GM04504 (cell line): ENCODE data around the gene TTF2.

Source experiments
- DNase-seq: peaks from one replicate; pipeline ENCODE4 v3.0.0-alpha.2; 2012; ENCODE audit warnings: low read depth

Gene TTF2

DNA sequence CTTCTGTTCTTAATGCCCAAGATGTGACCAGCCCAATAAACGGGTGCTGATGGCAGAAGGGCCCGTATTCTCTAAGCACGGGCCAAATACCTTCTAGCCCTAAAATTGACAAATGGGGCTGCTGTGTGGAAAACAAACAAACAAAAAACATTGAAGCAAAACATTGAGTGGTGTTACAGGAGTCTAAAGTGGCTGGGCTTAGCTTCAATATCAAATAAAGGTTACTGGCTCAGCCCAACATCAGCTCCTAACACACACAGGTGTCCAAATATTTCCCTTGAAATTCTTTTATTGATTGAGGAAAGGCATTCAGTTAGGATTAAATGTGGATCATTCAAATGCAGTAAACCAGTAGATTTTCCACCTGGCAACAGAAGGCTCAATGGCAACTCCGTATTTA lies 13.3 kb upstream of the TTF2 start:
- DNase-seq = no peak

- DNase-seq = no peak
These were observed 12.9 kb upstream of the TTF2 start for GRCh38 chr1:117047271-117047670.

- DNase-seq = no peak
These were observed 10.3 kb upstream of the TTF2 start for GRCh38 chr1:117049857-117050256.

DNA sequence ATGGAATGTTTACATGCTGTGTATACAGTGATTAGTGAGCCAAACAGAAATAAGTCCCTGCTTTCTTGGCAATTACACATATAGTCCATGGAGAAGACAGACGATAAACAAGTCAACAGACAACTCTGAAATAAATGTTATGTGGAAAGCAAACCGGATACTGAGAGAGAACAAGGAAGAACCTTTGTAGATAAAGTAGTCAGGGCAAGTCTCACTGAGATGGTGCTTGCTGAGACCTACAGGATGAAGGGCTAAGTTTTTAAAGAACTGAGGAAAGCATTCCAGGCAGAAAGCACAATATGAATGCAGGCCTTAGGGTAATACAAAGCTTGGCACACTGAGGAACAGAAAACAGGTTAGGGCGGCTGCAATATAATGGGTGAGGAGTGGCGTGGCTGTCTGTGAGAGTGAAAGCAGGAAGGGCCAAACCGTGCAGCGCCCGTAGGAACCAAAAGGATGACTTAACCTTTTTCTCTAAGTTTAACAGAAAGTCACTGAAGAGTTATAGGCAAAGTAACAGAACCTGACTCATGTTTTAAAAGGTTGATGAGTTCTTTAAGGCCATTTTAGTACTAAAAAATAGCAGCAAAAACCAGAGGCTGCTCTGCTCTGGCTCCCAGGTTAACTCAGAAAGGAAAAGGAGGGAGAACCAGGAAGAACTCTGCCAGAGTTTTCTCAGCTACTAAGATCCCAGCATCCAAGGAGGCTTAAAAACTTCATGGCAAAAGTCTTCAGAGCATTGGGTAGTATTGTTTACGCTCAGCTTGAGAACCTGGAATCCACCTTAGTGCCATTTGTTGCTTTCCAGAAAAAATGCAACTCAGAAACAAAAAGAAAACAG lies 8.7 kb upstream of the TTF2 start:
- no peak for DNase-seq

- DNase-seq = no peak
These were observed 6.1 kb upstream of the TTF2 start for GRCh38 chr1:117054068-117054467.

DNA sequence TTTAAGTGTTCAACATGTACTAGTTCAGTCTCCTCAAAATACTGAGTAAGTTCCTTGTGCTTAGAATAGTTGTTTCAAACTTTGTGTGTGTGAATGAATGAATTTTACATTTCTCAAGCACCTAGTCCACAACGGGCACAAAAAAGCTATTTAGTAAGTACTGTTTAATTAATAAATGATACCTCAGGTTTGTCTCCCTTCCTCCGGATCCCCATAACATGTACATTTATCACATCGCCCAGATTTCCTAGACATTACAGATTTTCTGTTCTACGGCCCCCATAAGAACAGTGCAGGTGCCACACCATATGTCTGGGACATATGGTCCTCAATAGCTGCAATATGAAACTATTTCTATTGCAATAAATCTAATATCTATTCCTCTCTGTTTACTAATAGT lies 1.3 kb upstream of the TTF2 start:
- DNase-seq = no peak

DNA sequence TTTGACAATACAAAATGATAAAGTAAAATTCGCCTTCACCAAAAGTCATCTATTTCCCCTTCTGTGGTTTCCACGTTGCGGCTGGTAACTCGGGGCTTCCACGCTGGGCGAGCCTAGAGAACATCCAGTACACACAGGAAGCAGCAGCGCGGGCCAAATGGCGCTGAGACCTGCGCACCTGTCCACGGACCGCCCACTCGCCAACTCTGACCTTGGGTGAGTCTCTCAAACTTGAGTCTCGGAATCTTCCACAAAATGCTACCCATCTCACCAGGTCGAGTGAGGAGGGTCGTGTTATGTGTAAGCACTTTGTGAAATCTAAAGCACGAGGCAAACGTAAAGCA lies 820 bp upstream of the TTF2 start:
- no peak for DNase-seq

GRCh38 chr1:117060441-117061317 lies 553 bp downstream of the TTF2 start:
- no peak for DNase-seq

DNA sequence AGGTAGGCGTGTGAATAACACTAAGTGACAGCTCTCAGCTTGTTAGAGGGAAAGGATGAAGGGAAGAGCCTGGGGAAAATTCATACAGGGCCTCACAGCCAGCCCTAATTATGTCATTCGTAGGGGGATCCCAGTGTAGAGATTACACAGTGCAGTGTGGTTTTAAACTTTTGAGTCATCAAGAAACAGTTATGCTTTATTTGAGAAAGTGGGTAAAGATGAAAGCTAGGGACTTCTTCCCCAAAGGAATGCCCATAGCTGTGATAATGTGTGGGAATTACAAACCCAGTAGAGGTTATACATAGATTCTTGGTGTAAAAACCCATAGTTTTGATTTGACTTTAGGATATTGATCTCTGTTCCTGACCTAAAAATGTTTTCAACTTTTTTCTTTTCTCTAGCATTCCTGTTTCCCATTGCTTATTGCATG lies 1.9 kb downstream of the TTF2 start:
- DNase-seq = peak; percentile 20

DNA sequence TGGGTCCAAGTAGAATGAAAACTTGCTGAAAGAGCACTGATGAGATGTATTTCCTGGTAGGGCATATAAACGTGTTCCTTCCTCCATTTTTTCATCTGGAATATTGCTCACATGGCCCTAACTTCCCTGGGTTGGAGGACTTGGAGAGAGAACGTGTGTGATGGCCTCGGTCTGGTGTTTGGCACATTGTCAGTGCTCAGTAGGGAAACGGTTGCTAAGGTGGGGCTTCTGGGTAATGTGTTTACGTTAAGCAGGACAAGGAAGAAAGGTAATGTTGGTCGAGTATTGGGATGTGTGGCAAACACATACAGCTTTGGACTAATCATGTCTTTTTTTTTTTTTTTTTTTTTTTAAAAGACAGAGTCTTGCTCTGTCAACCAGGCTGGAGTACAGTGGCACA lies 6.2 kb downstream of the TTF2 start:
- DNase-seq = no peak

GRCh38 chr1:117067533-117068370 lies 7.6 kb downstream of the TTF2 start:
- peak; percentile 28 for DNase-seq

DNA sequence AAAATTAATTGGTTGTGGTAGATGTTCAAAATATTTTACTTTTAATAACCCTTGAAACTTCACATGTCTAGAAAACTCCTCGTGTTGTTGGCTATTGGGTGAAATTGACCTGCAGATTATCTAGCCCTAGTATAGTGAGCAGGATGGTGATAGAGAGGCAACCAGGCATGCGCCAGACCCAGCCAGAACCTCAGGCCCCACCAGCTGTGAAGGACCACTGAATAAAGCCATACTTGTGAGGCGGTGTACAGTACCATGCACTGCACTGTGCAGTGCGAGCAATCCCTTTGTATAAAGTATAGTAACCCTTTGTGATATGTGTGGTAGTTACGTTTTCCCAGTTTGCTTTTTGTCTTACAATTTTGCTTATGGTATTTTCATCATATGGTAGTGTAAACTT lies 8.5 kb downstream of the TTF2 start:
- DNase-seq = no peak

- no peak for DNase-seq
These were observed 9.2 kb downstream of the TTF2 start for GRCh38 chr1:117069220-117069844.

DNA sequence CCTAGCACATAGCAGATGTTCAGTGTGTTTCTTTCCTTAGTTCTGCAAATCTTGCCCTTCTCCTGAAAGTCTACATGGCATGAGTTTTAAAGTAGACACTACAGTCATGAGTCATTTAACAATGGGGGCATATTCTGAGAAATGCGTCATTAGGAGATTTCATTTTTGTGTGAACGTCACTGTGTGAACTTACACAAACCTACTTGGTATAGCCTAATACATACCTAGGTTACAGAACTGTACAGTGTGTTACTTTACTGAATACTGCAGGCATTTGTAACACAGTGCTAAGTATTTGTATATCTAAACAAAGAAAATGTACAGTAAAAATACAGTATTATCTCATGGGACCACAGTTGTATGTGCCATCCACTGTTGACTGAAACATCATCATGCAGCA lies 10.0 kb downstream of the TTF2 start:
- DNase-seq = no peak

- DNase-seq = no peak
These were observed 16.5 kb downstream of the TTF2 start for GRCh38 chr1:117076648-117077047.

DNA sequence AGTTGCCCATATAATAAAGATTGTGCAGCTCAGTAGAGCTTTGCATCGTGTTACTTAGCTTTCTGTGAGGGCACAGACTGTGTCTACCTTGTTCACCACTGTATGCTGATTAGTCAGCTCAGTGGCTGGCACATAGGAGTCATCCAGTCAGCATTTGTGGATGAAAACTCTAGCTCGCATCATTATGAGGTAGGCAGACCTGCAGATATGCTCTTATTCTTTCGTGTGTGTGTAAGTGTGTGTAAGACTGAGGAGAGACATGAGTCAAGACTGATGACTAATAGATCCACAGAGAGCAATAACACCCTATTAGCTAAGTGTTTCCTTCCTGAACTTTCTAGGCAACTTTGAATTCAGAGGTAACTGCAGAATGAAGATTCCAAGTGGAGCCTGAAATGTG lies 17.1 kb downstream of the TTF2 start:
- peak; percentile 69 for DNase-seq

GRCh38 chr1:117079737-117080136 lies 19.6 kb downstream of the TTF2 start:
- DNase-seq = no peak

DNA sequence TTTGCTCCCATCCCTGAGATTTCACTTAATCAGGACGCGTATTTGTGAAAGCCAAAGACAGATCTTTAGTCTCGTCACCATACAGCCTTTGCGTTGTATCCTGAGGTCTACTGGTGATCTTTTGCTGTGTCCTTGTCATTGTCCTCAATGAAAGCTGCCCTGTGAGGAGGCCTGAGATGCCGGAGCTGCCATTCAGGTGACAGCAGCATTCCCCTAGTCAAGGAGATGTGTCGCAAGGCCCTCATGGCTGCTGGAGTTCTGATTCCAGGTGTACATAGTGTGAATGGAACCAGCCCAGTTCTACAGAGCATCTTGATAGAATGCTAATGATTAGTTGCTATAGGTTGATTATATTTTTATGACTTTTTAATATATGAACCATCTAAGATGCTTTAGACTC lies 24.1 kb downstream of the TTF2 start:
- DNase-seq = no peak

DNA sequence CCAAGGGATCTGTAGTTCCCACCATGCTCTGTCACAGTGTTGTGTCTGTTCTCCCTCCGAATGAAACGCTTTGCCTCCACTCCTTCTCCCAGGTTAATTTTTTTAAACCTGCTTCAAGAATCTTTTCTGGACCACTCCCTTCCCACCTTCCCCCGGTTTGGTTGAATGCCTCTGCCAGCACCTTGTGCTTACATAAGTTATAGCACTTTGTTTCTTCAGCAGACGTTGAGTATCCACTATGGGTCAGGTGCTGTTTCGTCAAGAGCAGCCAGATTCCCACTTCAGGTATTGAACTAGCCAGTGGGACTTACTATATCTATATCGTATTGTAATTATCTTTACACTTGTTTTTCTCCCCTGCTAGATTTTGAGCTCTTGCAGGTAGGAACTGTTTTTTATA lies 27.6 kb downstream of the TTF2 start:
- no peak for DNase-seq

GRCh38 chr1:117089996-117090395 lies 29.9 kb downstream of the TTF2 start:
- no peak for DNase-seq

- no peak for DNase-seq
These were observed 32.5 kb downstream of the TTF2 start for GRCh38 chr1:117092594-117092993.

GRCh38 chr1:117093091-117093534 lies 33.0 kb downstream of the TTF2 start:
- DNase-seq = peak; percentile 95
